ENCODE results near the gene NBEA. TPM values are rescaled to one million over a fixed set of nuclear protein-coding genes. Genes with fewer than 3 reads are reported as not detected.

Gene NBEA
- polyA plus RNA-seq, 4 donors = 16.1 to 18.6 (median 17.2) TPM

DNA sequence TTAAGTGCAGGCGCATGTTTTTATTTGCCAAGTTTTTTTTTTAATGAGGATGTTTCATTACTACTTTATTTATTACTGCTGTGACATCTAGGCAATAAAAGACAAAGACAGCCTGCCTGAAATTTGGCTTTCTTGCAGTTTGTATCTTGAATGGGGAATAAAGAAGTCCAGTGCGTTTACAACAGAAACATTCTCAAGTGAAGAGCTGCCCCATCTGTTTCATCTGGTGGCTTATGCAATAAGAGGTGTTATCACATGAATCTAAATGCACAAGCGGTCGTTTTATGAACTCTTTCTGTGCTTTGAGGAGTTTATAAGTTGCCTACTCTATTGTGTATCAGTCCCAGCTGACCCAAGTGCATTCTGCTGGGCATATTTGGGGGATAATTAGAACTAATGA, 547.0 kb downstream of the NBEA start:
- no peak for DNase-seq (ENCODE audit: low read depth in 4 of 4, low spot score in 3 of 4)

DNA sequence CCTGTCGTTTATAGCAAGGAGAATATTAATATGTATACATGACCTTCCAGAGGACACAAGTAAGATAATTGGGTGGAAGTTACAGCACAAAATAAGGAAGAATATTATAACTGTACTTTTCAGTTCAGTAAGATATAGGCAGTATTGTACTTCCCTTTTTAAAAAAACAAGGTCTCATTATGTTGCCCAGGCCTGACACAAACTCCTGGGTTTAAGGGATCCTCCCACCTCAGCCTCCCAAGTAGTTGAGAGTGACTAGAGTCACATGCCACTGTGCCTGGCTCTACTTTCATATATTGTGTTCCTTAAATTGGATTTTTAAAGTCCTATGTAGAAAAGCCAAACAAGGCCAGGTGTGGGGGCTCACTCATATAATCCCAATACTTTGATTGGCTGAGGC, 553.9 kb downstream of the NBEA start:
- no peak for DNase-seq (ENCODE audit: low read depth in 4 of 4, low spot score in 3 of 4)

DNA sequence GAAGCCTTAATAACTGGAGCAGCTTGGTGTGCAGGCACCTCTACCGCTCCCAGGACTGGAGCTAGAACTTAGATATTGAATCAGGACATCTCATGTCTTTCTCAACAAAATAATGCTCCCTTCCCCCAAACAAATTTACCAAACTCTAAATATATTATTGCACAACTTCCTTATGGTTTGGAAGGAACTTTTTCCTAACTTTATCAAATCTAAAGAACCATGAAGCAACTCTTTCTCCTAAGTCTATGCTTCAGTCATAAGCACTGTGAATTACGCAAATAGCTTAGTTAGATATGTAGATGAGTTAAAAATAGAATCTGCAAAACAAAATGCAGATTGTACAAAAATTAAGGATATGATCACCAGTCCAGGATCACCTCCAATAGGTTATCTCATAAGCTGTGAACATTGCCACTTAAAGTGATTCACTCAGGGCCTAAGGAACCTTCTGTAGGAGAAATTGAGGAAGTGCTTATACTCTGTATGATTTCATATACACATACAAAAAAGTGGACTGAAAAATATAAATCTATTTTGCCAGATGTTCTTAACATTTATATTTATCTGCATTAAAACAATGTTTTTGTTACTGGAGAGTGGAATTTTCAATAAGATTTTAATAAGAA, 554.8 kb downstream of the NBEA start:
- no peak for DNase-seq (ENCODE audit: low read depth in 4 of 4, low spot score in 3 of 4)

DNA sequence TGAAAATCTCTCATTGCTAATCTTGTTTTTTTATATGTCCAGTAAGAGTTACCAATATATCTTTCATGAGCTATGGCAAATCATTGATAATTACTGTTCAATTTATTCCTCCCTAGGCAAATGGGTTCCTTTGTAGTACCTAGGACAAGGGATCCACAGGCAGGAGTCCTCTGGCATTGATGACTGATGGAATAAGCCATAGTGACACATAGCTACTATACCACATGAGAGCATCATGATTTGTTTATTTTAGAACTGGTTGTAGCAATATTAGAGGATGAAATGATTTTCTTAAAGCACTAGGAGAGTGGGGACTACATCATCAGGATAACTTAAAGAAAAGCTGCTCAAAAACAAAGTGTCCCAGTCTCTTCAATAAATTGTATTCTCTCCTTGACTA, 556.2 kb downstream of the NBEA start:
- no peak for DNase-seq (ENCODE audit: low read depth in 4 of 4, low spot score in 3 of 4)

DNA sequence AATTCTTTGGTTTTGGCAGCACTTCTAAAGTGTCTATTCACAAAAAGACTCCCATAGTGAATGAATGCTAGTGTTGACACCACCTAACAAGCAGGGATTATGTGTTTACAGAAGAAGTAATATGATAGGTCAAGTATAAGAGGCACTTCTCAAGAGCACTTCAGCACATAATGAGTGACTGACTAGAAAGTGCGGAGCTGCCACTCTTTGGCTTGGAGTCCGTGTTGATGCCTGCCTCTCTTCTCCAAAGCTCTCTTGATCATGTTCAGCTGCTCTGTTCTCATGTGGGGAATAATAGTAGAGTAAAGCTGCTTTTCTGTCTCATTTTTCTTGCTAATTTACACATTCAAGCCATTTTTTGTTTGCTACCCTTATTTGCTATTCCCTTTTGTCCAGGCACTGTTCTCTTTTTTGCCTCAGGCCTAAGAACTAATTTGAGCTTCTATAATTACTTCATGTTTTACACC, 557.2 kb downstream of the NBEA start:
- no peak for DNase-seq (ENCODE audit: low read depth in 4 of 4, low spot score in 3 of 4)

DNA sequence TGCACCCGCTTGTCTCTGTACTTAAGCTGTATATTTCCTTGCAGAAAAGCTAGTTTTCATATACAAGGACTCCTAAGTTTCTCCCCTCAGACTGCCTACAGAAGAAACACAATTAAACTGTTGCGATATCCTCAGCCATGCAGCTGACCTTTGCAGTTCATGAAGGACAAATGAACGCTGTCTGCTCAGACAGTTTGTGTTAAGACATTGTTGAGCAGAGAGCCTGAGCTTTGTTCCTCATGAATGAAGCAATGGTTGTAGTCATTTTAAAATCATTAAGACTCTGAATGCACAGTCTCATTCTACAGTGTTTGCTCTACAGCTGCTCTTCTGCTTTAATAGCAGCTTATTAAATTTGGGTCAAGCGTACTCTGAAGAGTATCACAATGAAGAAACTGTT, 557.6 kb downstream of the NBEA start:
- DNase-seq (ENCODE audit: low read depth in 4 of 4, low spot score in 3 of 4) = no peak

DNA sequence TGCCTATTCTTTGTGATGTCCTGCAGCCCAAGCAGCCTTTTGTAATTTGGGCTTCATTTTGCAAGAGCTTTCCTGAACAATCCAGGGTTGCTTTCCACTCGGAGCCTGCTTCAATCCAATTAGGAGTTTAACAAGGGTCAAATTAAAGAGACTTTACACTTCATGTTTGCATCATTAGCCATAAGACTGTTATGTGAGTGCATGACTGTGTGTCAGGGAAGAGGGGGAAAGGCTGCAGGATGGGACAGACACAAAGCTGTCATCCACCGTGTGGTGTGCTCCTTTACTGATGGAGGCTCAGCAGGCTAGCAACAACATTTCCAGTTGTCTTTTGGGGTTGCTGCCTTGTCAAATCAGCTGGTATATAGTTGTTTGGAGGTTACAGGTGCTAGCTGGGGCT, 558.1 kb downstream of the NBEA start:
- no peak for DNase-seq (ENCODE audit: low read depth in 4 of 4, low spot score in 3 of 4)

DNA sequence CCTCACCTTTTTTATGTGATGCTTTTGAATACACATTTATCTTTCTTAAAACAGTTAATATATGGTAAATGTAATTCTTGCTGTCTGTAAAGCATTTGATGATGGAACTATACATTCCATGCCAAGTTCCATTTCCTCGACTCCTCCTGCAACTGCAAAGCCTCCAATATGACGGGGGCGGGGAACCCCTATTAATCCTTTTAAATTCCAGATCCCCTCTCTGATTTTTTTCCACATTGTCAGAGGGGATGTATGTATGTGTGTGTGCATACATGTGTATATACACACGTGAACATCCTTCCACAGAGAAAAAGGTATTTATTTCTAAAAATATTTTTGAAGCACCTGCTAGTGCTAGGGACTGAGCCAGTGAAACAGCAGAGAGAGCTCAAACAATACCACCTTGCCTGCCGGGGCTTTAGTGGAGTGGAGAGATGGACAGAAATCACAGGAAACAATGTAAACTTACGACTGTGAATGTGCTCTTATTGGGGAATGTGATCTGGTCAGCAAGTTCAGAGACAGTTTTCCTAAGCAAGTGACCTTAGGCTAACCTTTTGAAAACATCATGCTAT, 559.7 kb downstream of the NBEA start:
- no peak for DNase-seq (ENCODE audit: low read depth in 4 of 4, low spot score in 3 of 4)

DNA sequence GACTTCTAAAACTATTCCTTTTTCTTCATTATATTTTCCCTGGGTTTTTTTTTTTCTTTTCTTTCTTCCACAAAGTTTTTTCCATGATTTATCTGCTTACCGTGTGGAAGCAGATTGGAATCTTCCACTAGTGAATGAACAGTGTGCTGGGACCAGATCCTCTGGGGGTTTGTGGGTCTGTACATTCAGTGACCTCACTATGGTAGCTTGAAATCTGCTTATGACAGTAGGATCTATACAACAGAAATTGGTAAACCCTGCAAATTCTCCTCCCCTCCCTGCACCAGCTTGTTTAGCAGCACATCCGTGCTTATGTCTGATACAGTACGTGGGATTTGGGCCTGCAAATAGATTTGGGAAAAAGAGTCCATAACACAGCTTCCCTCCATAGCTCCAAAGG, 560.4 kb downstream of the NBEA start:
- DNase-seq (ENCODE audit: low read depth in 4 of 4, low spot score in 3 of 4) = no peak

DNA sequence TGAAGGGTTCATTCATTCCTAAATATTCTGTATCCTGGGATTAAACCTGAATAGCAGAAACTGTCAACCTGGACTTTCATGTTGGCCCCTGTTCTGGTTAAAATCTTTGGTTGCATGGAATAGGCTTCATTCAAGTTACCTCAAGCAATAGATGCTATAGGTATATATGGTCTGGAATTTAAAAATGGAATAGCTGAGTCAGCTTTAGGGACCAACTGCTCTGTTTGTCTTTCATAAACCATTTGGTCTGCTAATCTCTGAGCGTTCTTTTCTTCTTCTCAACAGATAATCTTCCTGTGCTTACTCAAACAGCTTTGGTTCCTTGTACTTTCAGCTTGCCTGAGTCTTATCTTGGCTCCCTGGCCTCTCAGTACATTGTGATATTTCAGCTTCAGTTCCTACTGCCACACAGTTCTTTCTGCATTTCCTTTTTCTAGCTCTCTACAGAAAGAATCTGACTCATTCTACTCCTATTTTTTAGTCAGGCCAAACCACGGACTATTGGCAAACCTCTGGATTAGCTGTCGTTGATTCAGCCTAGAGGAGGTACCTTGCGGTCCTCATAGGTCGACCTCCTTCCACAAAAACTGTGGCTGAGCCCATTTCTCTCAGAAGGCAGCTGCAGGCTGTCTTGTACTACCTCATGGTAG, 570.3 kb downstream of the NBEA start:
- no peak for DNase-seq (ENCODE audit: low read depth in 4 of 4, low spot score in 3 of 4)

DNA sequence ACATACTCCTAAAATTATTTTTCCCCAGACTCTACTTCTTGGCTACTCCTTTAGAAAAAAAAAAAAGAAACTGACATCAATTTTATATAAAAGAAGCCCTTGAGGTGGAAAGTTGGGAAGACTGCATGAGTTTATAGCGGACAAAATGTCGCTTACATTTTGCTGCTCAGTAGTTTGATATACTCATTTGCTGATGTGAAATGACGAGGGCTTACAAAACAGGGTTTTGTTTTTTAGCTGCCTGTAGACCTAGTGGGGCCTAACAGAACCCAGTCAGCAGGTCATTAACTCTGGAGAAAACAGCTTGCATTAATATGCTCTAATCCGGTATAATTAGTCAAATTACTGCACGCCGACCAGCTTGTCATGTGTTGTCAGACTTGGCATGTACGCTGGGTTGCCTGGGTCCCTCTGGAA, 572.0 kb downstream of the NBEA start:
- DNase-seq (ENCODE audit: low read depth in 4 of 4, low spot score in 3 of 4) = no peak

DNA sequence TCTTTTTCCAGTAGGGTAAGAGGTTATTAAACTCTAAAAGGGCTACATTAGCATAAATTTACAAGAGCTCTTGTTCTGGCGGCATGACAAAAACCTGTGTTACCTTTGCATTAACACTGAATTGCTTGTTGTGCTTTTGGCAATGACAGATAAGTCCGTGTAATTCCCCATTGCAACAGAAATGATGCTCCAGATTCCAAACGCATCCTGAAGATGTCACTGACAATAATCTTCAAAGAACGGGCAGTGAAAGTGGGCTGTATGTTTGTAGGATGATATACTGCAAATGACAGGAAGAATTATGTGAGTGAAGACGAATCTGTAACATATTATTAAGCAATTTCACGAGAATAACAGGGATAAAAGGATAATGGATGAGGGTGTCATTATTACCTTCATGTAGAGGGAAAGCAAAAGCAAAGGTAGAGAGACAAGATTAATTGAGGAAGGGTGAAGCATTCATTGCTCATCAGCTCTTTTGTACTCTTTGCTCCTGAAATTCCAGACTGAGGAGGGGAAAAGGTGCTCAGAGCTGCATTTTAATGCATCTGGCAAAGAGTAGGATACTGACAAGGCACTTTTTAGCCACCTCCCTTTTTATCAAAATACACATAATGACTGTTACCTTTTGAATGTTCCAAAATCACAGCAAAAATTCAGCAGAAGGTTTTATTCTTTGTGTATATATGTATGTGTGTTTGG, 572.9 kb downstream of the NBEA start:
- DNase-seq (ENCODE audit: low read depth in 4 of 4, low spot score in 3 of 4) = no peak

DNA sequence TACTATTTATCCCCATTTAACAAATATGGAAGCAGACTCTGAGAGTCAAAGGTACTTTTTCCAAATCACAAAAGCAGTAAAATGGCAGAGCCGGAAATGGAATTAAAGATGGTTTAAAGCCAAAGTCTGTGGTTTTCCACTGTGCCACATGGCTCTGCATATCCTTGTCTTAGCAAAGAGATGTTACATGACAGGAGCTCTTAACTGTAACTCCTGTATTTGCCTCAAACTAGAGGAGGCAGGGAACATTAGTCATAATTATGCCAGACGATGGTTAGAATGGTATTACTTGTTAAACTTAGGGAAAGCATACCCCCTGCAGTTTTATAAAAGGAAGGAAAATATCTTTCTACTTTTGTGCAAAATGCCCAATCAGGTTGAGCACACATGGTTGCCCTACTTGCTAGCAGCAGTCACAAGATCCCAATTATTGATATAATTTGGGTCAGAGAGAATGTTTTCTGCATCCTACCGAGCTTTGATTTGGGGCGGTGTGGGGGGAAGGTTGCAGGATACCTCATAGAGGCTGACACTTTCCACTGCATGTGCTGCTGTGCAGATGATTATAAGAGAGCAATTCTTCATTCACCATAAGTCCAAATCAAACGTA, 576.4 kb downstream of the NBEA start:
- no peak for DNase-seq (ENCODE audit: low read depth in 4 of 4, low spot score in 3 of 4)

DNA sequence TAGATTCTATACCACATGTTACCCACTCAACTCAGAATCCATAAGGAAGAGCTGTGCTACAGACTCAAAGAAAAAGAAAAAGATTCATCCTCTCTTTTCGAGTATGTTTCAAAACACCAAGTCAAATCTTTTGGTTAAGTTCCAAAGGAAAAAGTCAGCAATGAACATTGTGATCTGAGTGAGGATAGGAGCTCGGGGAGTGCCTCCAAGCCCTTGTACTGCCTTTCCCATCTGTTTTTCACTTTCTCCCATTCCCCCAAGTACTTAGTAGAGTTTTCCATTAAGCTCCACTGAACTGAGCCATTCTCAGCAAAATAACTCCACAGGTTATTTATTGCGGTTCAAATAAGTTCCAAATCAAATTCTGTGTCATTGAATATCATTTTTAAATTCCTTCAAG, 582.1 kb downstream of the NBEA start:
- no peak for DNase-seq (ENCODE audit: low read depth in 4 of 4, low spot score in 3 of 4)

DNA sequence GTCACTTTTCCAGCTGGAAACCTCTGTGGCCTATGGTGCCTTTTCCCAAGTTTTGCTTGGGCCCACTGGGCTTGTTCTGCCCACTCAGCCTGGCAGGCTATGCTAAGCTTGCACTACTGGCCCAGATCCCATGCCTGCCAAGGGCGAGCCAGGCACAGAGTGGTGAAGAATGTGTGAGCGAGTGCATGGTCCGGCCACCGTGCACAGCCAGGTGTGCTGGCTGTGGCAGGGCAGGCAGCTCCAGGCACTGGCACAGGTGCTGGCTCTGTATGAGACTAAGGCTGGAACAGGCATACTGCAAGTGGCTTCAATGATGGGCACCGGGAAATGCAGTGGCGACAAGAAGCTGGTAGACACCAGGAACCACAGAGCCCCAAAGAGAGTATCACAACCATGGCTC, 584.5 kb downstream of the NBEA start:
- no peak for DNase-seq (ENCODE audit: low read depth in 4 of 4, low spot score in 3 of 4)

DNA sequence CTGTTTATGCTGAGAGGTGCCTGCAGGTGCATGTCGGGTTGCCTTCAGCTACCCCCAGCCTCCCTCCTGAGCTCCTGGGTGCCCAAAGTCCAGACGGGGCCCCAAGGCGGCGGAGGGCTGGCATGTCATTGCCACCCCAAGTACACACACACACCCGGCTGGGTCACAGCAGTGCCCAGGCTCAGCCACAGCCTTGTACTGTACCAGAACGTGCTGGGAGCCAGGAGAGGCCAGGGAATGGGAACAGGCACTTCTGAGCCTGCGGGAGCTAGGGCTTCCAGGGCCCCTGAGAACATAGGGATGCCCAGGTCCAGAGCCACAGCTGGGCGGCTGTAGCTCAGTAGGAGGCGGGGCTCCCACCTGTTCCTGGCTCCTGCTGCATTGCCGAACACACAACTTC, 585.4 kb downstream of the NBEA start:
- DNase-seq (ENCODE audit: low read depth in 4 of 4, low spot score in 3 of 4) = no peak

DNA sequence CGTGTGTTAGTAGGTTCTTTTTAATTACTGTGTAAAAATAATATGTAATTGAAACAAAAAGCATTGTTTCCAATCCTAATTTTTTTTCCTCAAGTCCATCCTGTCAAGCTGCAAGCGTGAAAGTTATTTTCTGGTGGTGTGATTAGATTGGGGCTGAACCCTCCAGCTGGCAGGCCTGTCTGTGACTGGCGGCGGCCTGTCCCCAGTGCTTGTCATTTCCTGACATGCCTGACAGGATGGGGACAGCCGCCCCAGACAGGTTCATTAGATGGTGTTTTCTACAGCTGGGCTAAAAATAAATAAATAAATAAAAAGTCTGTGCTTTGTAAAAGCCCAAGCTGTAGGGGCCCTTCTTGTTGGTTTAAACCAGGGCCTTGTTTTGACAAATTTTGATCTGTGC, 588.1 kb downstream of the NBEA start:
- no peak for DNase-seq (ENCODE audit: low read depth in 4 of 4, low spot score in 3 of 4)

DNA sequence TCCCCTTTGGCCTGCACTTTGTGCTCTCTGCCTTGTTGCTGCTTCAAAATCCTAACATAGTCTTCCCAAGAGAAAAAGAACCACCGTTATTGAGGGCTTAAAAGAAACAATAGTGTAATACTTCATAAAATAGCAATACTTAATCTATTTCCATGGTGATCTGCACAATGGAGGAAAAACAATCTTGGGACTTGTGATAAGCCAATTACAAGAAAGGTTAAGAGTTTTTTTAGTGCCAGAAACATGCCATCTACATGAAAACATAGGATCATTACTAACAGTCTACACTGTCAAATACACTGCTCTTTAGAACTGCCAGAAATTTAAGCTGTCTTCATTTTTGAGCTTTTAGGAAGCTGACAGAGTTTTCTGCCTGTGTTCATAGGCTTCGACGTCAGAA, 588.5 kb downstream of the NBEA start:
- DNase-seq (ENCODE audit: low read depth in 4 of 4, low spot score in 3 of 4) = no peak

DNA sequence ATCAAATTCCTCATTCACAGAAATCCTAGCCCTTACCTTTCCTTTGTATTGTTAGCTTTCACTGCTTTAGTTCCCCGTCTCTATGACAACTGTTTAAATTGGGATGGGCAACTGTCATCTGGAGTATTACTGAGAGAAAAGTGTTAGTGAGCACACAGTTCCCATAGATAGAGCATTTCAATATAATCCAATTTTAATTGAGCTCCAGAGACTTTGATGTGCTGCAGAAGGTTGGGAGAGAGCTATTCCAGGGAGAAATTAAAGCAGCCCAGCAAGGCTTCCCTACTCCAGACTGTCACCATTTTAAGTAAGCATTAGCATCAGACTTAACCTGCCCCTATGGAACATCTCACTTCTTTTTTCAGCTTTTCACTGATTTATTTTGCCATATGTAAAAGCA, 589.5 kb downstream of the NBEA start:
- no peak for DNase-seq (ENCODE audit: low read depth in 4 of 4, low spot score in 3 of 4)

DNA sequence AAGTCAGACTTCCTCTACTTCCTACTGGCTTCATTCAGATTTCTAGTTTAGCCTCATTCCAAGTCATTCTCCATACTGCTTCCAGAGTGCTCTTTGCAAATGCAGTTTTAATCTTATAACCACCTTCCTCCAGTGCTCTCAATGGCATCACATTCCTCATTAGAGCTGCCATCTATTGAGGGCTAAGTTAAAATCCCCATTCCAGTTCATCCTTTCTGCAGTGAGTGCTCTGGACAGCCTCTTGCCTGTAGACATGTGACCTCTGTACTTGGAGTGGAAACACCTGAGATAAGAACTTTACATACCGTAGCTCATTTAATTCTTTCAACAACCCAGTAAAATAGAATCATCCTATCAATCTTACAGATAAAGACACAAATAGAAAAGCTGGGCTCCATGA, 592.3 kb downstream of the NBEA start:
- DNase-seq (ENCODE audit: low read depth in 4 of 4, low spot score in 3 of 4) = no peak

DNA sequence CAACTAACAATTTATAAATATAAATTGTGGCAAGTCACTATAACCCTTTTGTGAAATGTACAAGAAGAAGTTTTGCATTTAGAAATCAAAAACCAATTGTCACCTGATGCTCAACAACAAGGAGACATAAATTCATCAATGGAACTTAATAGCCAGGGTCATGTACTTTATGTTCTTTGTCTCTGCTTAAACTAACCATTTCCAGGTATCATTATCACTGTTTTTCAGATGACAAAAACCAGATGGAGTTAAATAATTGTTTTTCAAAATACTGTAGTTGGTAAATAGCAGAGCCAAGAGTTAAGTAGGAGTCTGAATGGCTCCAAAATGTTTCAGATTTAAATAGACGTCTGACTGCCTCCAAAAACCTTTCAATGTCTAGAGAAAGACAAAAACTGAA, 606.7 kb downstream of the NBEA start:
- DNase-seq (ENCODE audit: low read depth in 4 of 4, low spot score in 3 of 4) = no peak
